Endothelial cell of umbilical vein (primary cell): ENCODE results near the gene PFKL. TPM values are rescaled to one million over a fixed set of nuclear protein-coding genes. Genes with fewer than 3 reads are reported as not detected.

Source experiments
- BruUV-seq: library from RNA; stranded (reverse); fragments of 400-500 nt; replicated peaks from 2 replicates; lab custom pipeline; 2021; lab: Mats Ljungman, UMichigan
- CTCF ChIA-PET: fragments of 300-600, 350-600 bp; sonication (Branson Sonifier 250); formaldehyde crosslinking; loops from one replicate; lab custom pipeline; 2021; ENCODE audit warnings: antibody characterized with exemption, inconsistent platforms; lab: Charles Lee
- POLR2A ChIA-PET: fragments of 300-600, 350-600 bp; sonication (Branson Sonifier 250); formaldehyde crosslinking; loops from one replicate; lab custom pipeline; 2021; ENCODE audit warnings: antibody characterized with exemption, inconsistent platforms; lab: Charles Lee
- DNase-seq: peaks from one replicate; pipeline ENCODE4 v3.0.0-alpha.2; 2011; ENCODE audit warnings: low read depth, low spot score
- FAIRE-seq: peaks from 2 replicates; lab custom pipeline; 2011; peaks lifted over from hg19 to GRCh38; lab: Jason Lieb, UNC
- H2AFZ ChIP-seq: 2 replicates; pipeline ENCODE4 v1.6.0; 2012; ENCODE audit warnings: low read depth, low read length, control low read depth, inconsistent platforms
- H3K27ac ChIP-seq: 2 replicates; pipeline ENCODE4 v1.5.1; 2011; ENCODE audit warnings: low read depth, mild to moderate bottlenecking, control low read depth, low read length, moderate library complexity; ENCODE audit not compliant: insufficient read depth
- H3K27me3 ChIP-seq, 2 experiments: 2 replicates each; pipeline versions ENCODE4 v1.6.0 to v1.6.1; 2011; ENCODE audit warnings: low read length in 2 of 2, mixed read lengths in 1 of 2; ENCODE audit not compliant: control insufficient read depth in 2 of 2, insufficient read depth in 2 of 2
- H3K36me3 ChIP-seq, 2 experiments: 2 replicates in 1 of 2; 3 replicates in 1 of 2; pipeline ENCODE4 v1.5.1; 2011; ENCODE audit warnings: low read length in 2 of 2, mild to moderate bottlenecking in 1 of 2, moderate library complexity in 1 of 2; ENCODE audit not compliant: control insufficient read depth in 2 of 2, insufficient read depth in 2 of 2; ENCODE audit errors: extremely low read depth in 1 of 2
- H3K4me1 ChIP-seq: 3 replicates; pipeline ENCODE4 v1.5.1; 2011; ENCODE audit warnings: mild to moderate bottlenecking, low read length; ENCODE audit not compliant: control insufficient read depth, insufficient read depth; ENCODE audit errors: extremely low read depth
- H3K4me2 ChIP-seq: 2 replicates; pipeline ENCODE4 v1.6.1; 2011; ENCODE audit warnings: low read length, control low read depth, mixed read lengths; ENCODE audit not compliant: insufficient read depth
- H3K4me3 ChIP-seq, 3 experiments: fragments of 200-600 bp in 1 of 3; sonication (generic), shearing (Covaris generic) in 1 of 3; replicated peaks in 1 of 3; 2 replicates each; pipeline ENCODE4 v1.5.1; 2011 to 2016; ENCODE audit warnings: control low read depth in 3 of 3, low read length in 3 of 3, mild to moderate bottlenecking in 2 of 3, inconsistent platforms in 1 of 3, low read depth in 1 of 3, moderate library complexity in 1 of 3; ENCODE audit not compliant: insufficient read depth in 1 of 3
- H3K79me2 ChIP-seq: 2 replicates; pipeline ENCODE4 v1.6.0; 2012; ENCODE audit warnings: low read length, inconsistent platforms; ENCODE audit not compliant: control insufficient read depth, insufficient read depth
- H3K9ac ChIP-seq: replicated peaks from 2 replicates; pipeline ENCODE3; 2011; ENCODE audit warnings: low read length, control low read depth; ENCODE audit not compliant: insufficient read depth; ENCODE audit errors: extremely low read depth
- H3K9me1 ChIP-seq: replicated peaks from 3 replicates; pipeline ENCODE4 v1.6.0; 2011; ENCODE audit warnings: mild to moderate bottlenecking, low read length; ENCODE audit not compliant: control insufficient read depth, insufficient read depth; ENCODE audit errors: extremely low read depth
- H3K9me3 ChIP-seq: replicated peaks from 2 replicates; pipeline ENCODE4 v1.5.1; 2012; ENCODE audit warnings: low read length, inconsistent platforms; ENCODE audit not compliant: control insufficient read depth, insufficient read depth
- H4K20me1 ChIP-seq: replicated peaks from 2 replicates; pipeline ENCODE3; 2011; ENCODE audit warnings: mild to moderate bottlenecking, low read length; ENCODE audit not compliant: control insufficient read depth, insufficient read depth; ENCODE audit errors: extremely low read depth
- CTCF ChIP-seq, 2 donors: IDR thresholded peaks; 1 replicate in 1 of 2; 2 replicates in 1 of 2; pipeline ENCODE4 v1.5.1; 2011; ENCODE audit warnings: low read length in 2 of 2, mild to moderate bottlenecking in 2 of 2, moderate library complexity in 2 of 2, control low read depth in 1 of 2, inconsistent platforms in 1 of 2, low read depth in 1 of 2; ENCODE audit not compliant: insufficient read depth in 1 of 2; ENCODE audit errors: extremely low read depth in 1 of 2
- EZH2 ChIP-seq: IDR thresholded peaks from 2 replicates; pipeline ENCODE4 v1.6.1; 2012; ENCODE audit warnings: borderline replicate concordance, low read depth, mild to moderate bottlenecking, moderate library complexity, low read length, inconsistent platforms; ENCODE audit not compliant: severe bottlenecking
- FOS ChIP-seq: IDR thresholded peaks from 2 replicates; pipeline ENCODE4 v1.6.1; 2011; ENCODE audit warnings: mild to moderate bottlenecking, low read length, moderate library complexity, borderline replicate concordance; ENCODE audit not compliant: insufficient read depth
- GATA2 ChIP-seq: IDR thresholded peaks from 2 replicates; pipeline ENCODE4 v1.7.0; 2011; ENCODE audit warnings: low read depth, mild to moderate bottlenecking, moderate library complexity, mixed read lengths, low read length; ENCODE audit not compliant: insufficient read length, insufficient read depth
- JUN ChIP-seq: IDR thresholded peaks from 2 replicates; pipeline ENCODE4 v1.6.1; 2011; ENCODE audit warnings: borderline replicate concordance, low read depth; ENCODE audit not compliant: insufficient read length, insufficient read depth
- MAX ChIP-seq: IDR thresholded peaks from 2 replicates; pipeline ENCODE4 v1.6.1; 2011; ENCODE audit not compliant: insufficient read depth, insufficient read length
- MYC ChIP-seq: IDR thresholded peaks from one replicate; pipeline ENCODE4 v1.6.1; 2011; ENCODE audit warnings: mild to moderate bottlenecking, low read depth, low read length
- POLR2A ChIP-seq: IDR thresholded peaks from 2 replicates; pipeline ENCODE4 v1.6.1; 2012; ENCODE audit warnings: low read depth, mild to moderate bottlenecking, control low read depth, low read length
- POLR2AphosphoS5 ChIP-seq: IDR thresholded peaks from 2 replicates; pipeline ENCODE4 v1.6.1; 2012; ENCODE audit warnings: low read depth, mild to moderate bottlenecking, control low read depth, low read length, moderate library complexity; ENCODE audit not compliant: insufficient read depth
- dilution Hi-C: fragments of 300-500 bp; cut with MboI; formaldehyde crosslinking; loops from one replicate; pipeline ENCODE4 v1.15.0; 2019; ENCODE audit warnings: low sequenced_read_pairs; ENCODE audit not compliant: extremely low pct_ligation_motif_present
- intact Hi-C: fragments of 100-400 bp; cut with micrococcal nuclease; formaldehyde crosslinking; loops from one replicate; pipeline ENCODE4 v1.10.0; 2022
- polyA plus RNA-seq, 4 experiments: library from polyadenylated mRNA; depleted of rRNA in 3 of 4; stranded (reverse) in 3 of 4; unstranded in 1 of 4; fragments of >200 nt; gene quantifications; 2 replicates each; pipeline versions ENCODE4 v1.2.1 to v1.2.3, GENCODE V29; 2011 to 2012; ENCODE audit warnings: missing spikeins in 1 of 4
- total RNA-seq: library from RNA; stranded (reverse); gene quantifications from 2 replicates; pipeline ENCODE4 v1.2.3, GENCODE V29; 2021

The PFKL gene
- total and polyA plus RNA-seq, 2 donors (not counting 3 experiments of a cell fraction or from before 2014, with no cell fraction given), result 137 to 154 TPM

- Histone ChIP-seq H4K20me1 (no peaks in the 10 kb centered on the region), H3K27me3 (no peaks in the 10 kb centered on the region), H3K4me3 (no peak overlapping the region), H3K4me1 (peaks cover 20% of the 10 kb centered on the region), H3K36me3 (peaks cover 5 to 15% of the 10 kb centered on the region in 2 experiments), H3K9me1 (no peaks in the 10 kb centered on the region), H3K27ac (peak overlapping the region; percentile 35), H3K9me3 (no peaks in the 10 kb centered on the region), H3K4me2 (no peak overlapping the region), H3K79me2 (peaks cover 42% of the 10 kb centered on the region), H2AFZ (no peak overlapping the region), H3K9ac (no peak overlapping the region)
- intact Hi-C loops (no loop called here), dilution Hi-C loops (no loop called here)
- ChIA-PET POLR2A (no interaction called here), CTCF (interaction anchor here (1.4 to 2.4 kb wide), 3 partner anchors 11 to 488 kb away, joined by 4 to 7 read pairs (median 6); no protein-coding TSS in a partner anchor)
- FAIRE-seq (no peak), DNase-seq (peak; percentile 11)
- TF ChIP-seq EZH2 (no peak), CTCF (IDR thresholded peaks at IDR 0.05; ENCODE audit: extremely low read depth in 1 of 2, insufficient read depth in 1 of 2, low read depth in 1 of 2, low read length in 2 of 2) (no peak), POLR2AphosphoS5 (no peak), MAX (no peak), POLR2A (no peak), GATA2 (no peak), JUN (no peak), MYC (no peak), FOS (no peak)
- no TSS peak for BruUV-seq
Measured at GRCh38 chr21:44305691-44306090, 5.8 kb downstream of the PFKL start.
